H9 (cell line): Measurements from ENCODE around the gene LHX4. TPM values are rescaled to one million over a fixed set of nuclear protein-coding genes. Genes with fewer than 3 reads are reported as not detected.

ENCODE experiments used
- DNase-seq: peaks from one replicate; pipeline ENCODE4 v3.0.0-alpha.2; 2017
- H2AFZ ChIP-seq: one replicate; pipeline ENCODE4 v1.6.1; 2013; ENCODE audit warnings: mild to moderate bottlenecking, low read length, control low read depth, moderate library complexity
- H2AK5ac ChIP-seq: 2 replicates; pipeline ENCODE4 v1.6.1; 2013; ENCODE audit warnings: low read length, control low read depth, mixed read lengths; ENCODE audit not compliant: insufficient read length
- H2BK120ac ChIP-seq: one replicate; pipeline ENCODE4 v1.6.1; 2013; ENCODE audit warnings: low read depth, mild to moderate bottlenecking, low read length, control low read depth, inconsistent platforms; ENCODE audit not compliant: poor library complexity, severe bottlenecking
- H2BK12ac ChIP-seq: 2 replicates; pipeline ENCODE4 v1.6.1; 2013; ENCODE audit warnings: low read length, control low read depth, mixed read lengths, low read depth; ENCODE audit not compliant: insufficient read length
- H2BK15ac ChIP-seq: 2 replicates; pipeline ENCODE4 v1.6.1; 2013; ENCODE audit warnings: low read depth, low read length, control low read depth
- H2BK20ac ChIP-seq: one replicate; pipeline ENCODE4 v1.6.1; 2013; ENCODE audit warnings: low read depth, mild to moderate bottlenecking, low read length, control low read depth, inconsistent platforms; ENCODE audit not compliant: poor library complexity, severe bottlenecking
- H2BK5ac ChIP-seq: 2 replicates; pipeline ENCODE4 v1.6.1; 2013; ENCODE audit warnings: low read length, control low read depth, mixed read lengths; ENCODE audit not compliant: insufficient read length
- H3K14ac ChIP-seq: 2 replicates; pipeline ENCODE4 v1.6.1; 2013; ENCODE audit warnings: low read length, control low read depth; ENCODE audit not compliant: insufficient read depth
- H3K18ac ChIP-seq: 2 replicates; pipeline ENCODE4 v1.6.1; 2013; ENCODE audit warnings: low read depth, mild to moderate bottlenecking, mixed read lengths, low read length, control low read depth; ENCODE audit not compliant: insufficient read length
- H3K23ac ChIP-seq: 2 replicates; pipeline ENCODE4 v1.6.1; 2013; ENCODE audit warnings: low read length, control low read depth, mixed read lengths, low read depth; ENCODE audit not compliant: insufficient read length
- H3K23me2 ChIP-seq: 2 replicates; pipeline ENCODE4 v1.6.1; 2013; ENCODE audit warnings: low read depth, mild to moderate bottlenecking, mixed read lengths, low read length, control low read depth; ENCODE audit not compliant: insufficient read length, poor library complexity, severe bottlenecking
- H3K27ac ChIP-seq: 2 replicates; pipeline ENCODE4 v1.5.1; 2013; ENCODE audit warnings: low read length, control low read depth, mixed read lengths, low read depth; ENCODE audit not compliant: insufficient read length
- H3K27me3 ChIP-seq: 2 replicates; pipeline ENCODE4 v1.6.1; 2013; ENCODE audit warnings: low read length, control low read depth, inconsistent platforms; ENCODE audit not compliant: insufficient read depth
- H3K4ac ChIP-seq: 2 replicates; pipeline ENCODE4 v1.6.1; 2013; ENCODE audit warnings: low read depth, mild to moderate bottlenecking, control low read depth, inconsistent platforms, low read length, moderate library complexity
- H3K4me1 ChIP-seq: 2 replicates; pipeline ENCODE4 v1.6.1; 2013; ENCODE audit warnings: low read length, control low read depth, inconsistent platforms; ENCODE audit not compliant: insufficient read depth
- H3K4me2 ChIP-seq: 2 replicates; pipeline ENCODE4 v1.6.1; 2013; ENCODE audit warnings: low read length, control low read depth, mixed read lengths; ENCODE audit not compliant: insufficient read length, insufficient read depth
- H3K56ac ChIP-seq: 2 replicates; pipeline ENCODE4 v1.6.1; 2013; ENCODE audit warnings: low read depth, mild to moderate bottlenecking, mixed read lengths, low read length, control low read depth; ENCODE audit not compliant: insufficient read length
- H3K79me1 ChIP-seq: 2 replicates; pipeline ENCODE4 v1.6.1; 2013; ENCODE audit warnings: low read depth, mild to moderate bottlenecking, moderate library complexity, low read length, control low read depth, inconsistent platforms; ENCODE audit not compliant: insufficient read depth, poor library complexity, severe bottlenecking
- H3K79me2 ChIP-seq: 2 replicates; pipeline ENCODE4 v1.6.1; 2013; ENCODE audit warnings: low read length, control low read depth, inconsistent platforms; ENCODE audit not compliant: insufficient read depth
- H3K9ac ChIP-seq: 2 replicates; pipeline ENCODE4 v1.6.1; 2013; ENCODE audit warnings: low read length, control low read depth, mixed read lengths; ENCODE audit not compliant: insufficient read length; ENCODE audit errors: extremely low read depth
- H3K9me3 ChIP-seq: one replicate; pipeline ENCODE4 v1.6.1; 2013; ENCODE audit warnings: low read depth, low read length, inconsistent platforms; ENCODE audit not compliant: control insufficient read depth
- H3T11ph ChIP-seq: one replicate; pipeline ENCODE4 v1.6.1; 2013; ENCODE audit warnings: mild to moderate bottlenecking, low read length, control low read depth, inconsistent platforms
- H4K20me1 ChIP-seq: one replicate; pipeline ENCODE4 v1.6.1; 2013; ENCODE audit not compliant: control insufficient read depth, insufficient read length, insufficient read depth
- H4K5ac ChIP-seq: 2 replicates; pipeline ENCODE4 v1.6.1; 2013; ENCODE audit warnings: low read depth, mild to moderate bottlenecking, mixed read lengths, low read length, control low read depth; ENCODE audit not compliant: insufficient read length
- H4K8ac ChIP-seq: replicated peaks from 2 replicates; pipeline ENCODE4 v1.6.1; 2013; ENCODE audit warnings: low read length, control low read depth, mixed read lengths, low read depth; ENCODE audit not compliant: insufficient read length
- H4K91ac ChIP-seq: 2 replicates; pipeline ENCODE4 v1.6.1; 2013; ENCODE audit warnings: low read depth, mild to moderate bottlenecking, moderate library complexity, mixed read lengths, low read length, control low read depth; ENCODE audit not compliant: insufficient read length
- H3K27ac Mint-ChIP-seq, 3 experiments: 2 replicates in 2 of 3; 3 replicates in 1 of 3; pipeline ENCODE4 v1.8.0; 2020 to 2021; ENCODE audit warnings: mixed read lengths in 3 of 3, mild to moderate bottlenecking in 1 of 3, moderate library complexity in 1 of 3
- H3K27me3 Mint-ChIP-seq: 2 replicates; pipeline ENCODE4 v1.8.0; 2021; ENCODE audit warnings: low read depth, mild to moderate bottlenecking, moderate library complexity, mixed read lengths
- H3K36me3 Mint-ChIP-seq, 3 experiments: 2 replicates in 2 of 3; 3 replicates in 1 of 3; pipeline ENCODE4 v1.8.0; 2020 to 2021; ENCODE audit warnings: low read depth in 3 of 3, mixed read lengths in 3 of 3; ENCODE audit not compliant: insufficient read depth in 1 of 3
- H3K4me1 Mint-ChIP-seq, 2 experiments: 2 replicates each; pipeline ENCODE4 v1.8.0; 2020; ENCODE audit warnings: mixed read lengths in 2 of 2
- H3K4me3 Mint-ChIP-seq, 2 experiments: 2 replicates in 1 of 2; 3 replicates in 1 of 2; pipeline ENCODE4 v1.8.0; 2020 to 2021; ENCODE audit warnings: mild to moderate bottlenecking in 2 of 2, mixed read lengths in 2 of 2, moderate library complexity in 1 of 2
- H3K9me3 Mint-ChIP-seq, 2 experiments: 2 replicates in 1 of 2; 3 replicates in 1 of 2; pipeline ENCODE4 v1.8.0; 2020; ENCODE audit warnings: mild to moderate bottlenecking in 2 of 2, mixed read lengths in 2 of 2, moderate library complexity in 1 of 2
- CTCF ChIP-seq: fragments of 200-600 bp; sonication (generic); conservative IDR thresholded peaks from 3 replicates; pipeline ENCODE4 v1.8.0; 2021; ENCODE audit warnings: antibody characterized with exemption, mild to moderate bottlenecking
- WGBS: extraction: QIAGEN DNeasy Blood & Tissue Kit; methylation state at CpG from one replicate; pipeline ENCODE4 v1.1.7; 2013; ENCODE audit warnings: missing lambda C conversion rate, low lambda C conversion rate, mixed read lengths; ENCODE audit not compliant: insufficient read length; ENCODE audit errors: extremely low coverage; 5-methylcytosine and 5-hydroxymethylcytosine counted together
- total RNA-seq: library from RNA; stranded (reverse); gene quantifications from 2 replicates; pipeline ENCODE4 v1.2.1, GENCODE V29; 2021

Gene LHX4
- total RNA-seq, 1 experiment from 2014 or later = 1.9 TPM

- H4K8ac ChIP-seq = no peak overlapping the region
- no peaks in the 10 kb centered on the region for H3K23me2 ChIP-seq
Measured at GRCh38 chr1:180312926-180313325, 82.9 kb downstream of the LHX4 start.

More at GRCh38 chr1:180312926-180313325, 82.9 kb downstream of the LHX4 start:
- no peak overlapping the region for H3K56ac ChIP-seq
- H3K4me2 ChIP-seq = no peak overlapping the region
- H2AK5ac ChIP-seq = no peak overlapping the region
- H3K4me3 Mint-ChIP-seq = no peak overlapping the region
- peaks cover 10 to 12% of the 10 kb centered on the region in 2 experiments for H3K4me1 Mint-ChIP-seq
- H2BK15ac ChIP-seq = no peak overlapping the region
- H4K91ac ChIP-seq = no peak overlapping the region
- no peak overlapping the region for H2BK20ac ChIP-seq
- no peaks in the 10 kb centered on the region for H3K79me2 ChIP-seq
- no peak overlapping the region for H3K27ac ChIP-seq
- H4K20me1 ChIP-seq = no peaks in the 10 kb centered on the region
- no peak for DNase-seq
- H2BK12ac ChIP-seq = no peak overlapping the region
- H2BK5ac ChIP-seq = no peak overlapping the region
- H3K27me3 ChIP-seq = no peaks in the 10 kb centered on the region
- H4K5ac ChIP-seq = no peak overlapping the region
- H3K14ac ChIP-seq = no peak overlapping the region
- no peaks in the 10 kb centered on the region for H3K9me3 Mint-ChIP-seq
- H3K9ac ChIP-seq = no peak overlapping the region
- peaks cover 0 to 2% (median 0%) of the 10 kb centered on the region in 3 experiments; a peak in 2 of 7 replicates for H3K36me3 Mint-ChIP-seq
- no peak overlapping the region for H3K27ac Mint-ChIP-seq
- no peaks in the 10 kb centered on the region for H3K27me3 Mint-ChIP-seq
- no peak overlapping the region for H3K18ac ChIP-seq
- H2AFZ ChIP-seq = no peak overlapping the region
- no peak overlapping the region for H3K23ac ChIP-seq
- no CpG with 5 or more reads among the region's 2 CpGs for WGBS
- H3T11ph ChIP-seq = no peak overlapping the region
- TF ChIP-seq CTCF = no peak
- no peak overlapping the region for H3K4ac ChIP-seq
- H2BK120ac ChIP-seq = no peak overlapping the region
- no peaks in the 10 kb centered on the region for H3K9me3 ChIP-seq
- H3K79me1 ChIP-seq = no peaks in the 10 kb centered on the region
- H3K4me1 ChIP-seq = peaks cover 2% of the 10 kb centered on the region; the same call in 1 of the 2 replicates
